Natural killer cell (primary cell): ENCODE results near the gene FBXO47. TPM values are rescaled to one million over a fixed set of nuclear protein-coding genes. Genes with fewer than 3 reads are reported as not detected.
"Not testable (repeated sequence)": the region's sequence is repeated elsewhere in the genome, so short reads cannot be mapped to it uniquely, and the experiment has no call there.

Experiments used
- ATAC-seq, 3 donors: fragments of 150-1000 bp in 2 of 3; fragments of 200-7000 bp in 1 of 3; cut with Tn5 transposase; 1 replicate in 1 of 3; 2 replicates in 2 of 3; pipeline ENCODE4 v1.10.0; 2021; ENCODE audit warnings: mild to moderate bottlenecking in 2 of 3, moderate library complexity in 2 of 3
- DNase-seq, 2 donors: peaks; one replicate each; pipeline versions ENCODE4 v3.0.0 to v3.0.0-alpha.2; 2013 to 2021; ENCODE audit warnings: mixed read lengths in 1 of 2
- H3K27ac ChIP-seq: one replicate; pipeline ENCODE4 v1.5.1; 2013; ENCODE audit warnings: mild to moderate bottlenecking, low read length
- H3K27me3 ChIP-seq: one replicate; pipeline ENCODE4 v1.6.1; 2013; ENCODE audit warnings: low read length; ENCODE audit not compliant: control insufficient read depth, insufficient read depth
- H3K36me3 ChIP-seq: one replicate; pipeline ENCODE4 v1.6.1; 2013; ENCODE audit warnings: low read length; ENCODE audit not compliant: control insufficient read depth, insufficient read depth
- H3K4me1 ChIP-seq: one replicate; pipeline ENCODE4 v1.6.1; 2013; ENCODE audit warnings: low read length; ENCODE audit not compliant: control insufficient read depth, insufficient read depth
- H3K4me3 ChIP-seq: one replicate; pipeline ENCODE4 v1.5.1; 2013; ENCODE audit warnings: low read length
- H3K9me3 ChIP-seq: one replicate; pipeline ENCODE4 v1.6.1; 2013; ENCODE audit warnings: low read length; ENCODE audit not compliant: control insufficient read depth, insufficient read depth
- H3K27ac Mint-ChIP-seq, 2 donors: one replicate each; pipeline ENCODE4 v1.8.0; 2022; ENCODE audit warnings: mild to moderate bottlenecking in 2 of 2, mixed read lengths in 2 of 2, moderate library complexity in 1 of 2
- H3K27me3 Mint-ChIP-seq, 2 donors: one replicate each; pipeline ENCODE4 v1.8.0; 2022; ENCODE audit warnings: low read depth in 2 of 2, mixed read lengths in 2 of 2
- H3K36me3 Mint-ChIP-seq: one replicate; pipeline ENCODE4 v1.8.0; 2022; ENCODE audit warnings: mixed read lengths
- H3K4me1 Mint-ChIP-seq, 2 donors: one replicate each; pipeline ENCODE4 v1.8.0; 2022; ENCODE audit warnings: mixed read lengths in 2 of 2
- H3K4me3 Mint-ChIP-seq: one replicate; pipeline ENCODE4 v1.8.0; 2022; ENCODE audit warnings: mild to moderate bottlenecking, moderate library complexity, mixed read lengths
- H3K9me3 Mint-ChIP-seq, 2 donors: one replicate each; pipeline ENCODE4 v1.8.0; 2022; ENCODE audit warnings: mixed read lengths in 2 of 2
- WGBS: methylation state at CpG from one replicate; pipeline ENCODE4 v1.1.7; 2013; ENCODE audit warnings: missing lambda C conversion rate; ENCODE audit not compliant: insufficient coverage; 5-methylcytosine and 5-hydroxymethylcytosine counted together
- intact Hi-C: fragments of 100-400 bp; cut with micrococcal nuclease; formaldehyde crosslinking; loops from one replicate; pipeline ENCODE4 v1.14.2; 2022
- total RNA-seq, 4 donors: library from RNA; stranded (reverse); fragments of 120-200 nt in 1 of 4; gene quantifications; one replicate each; pipeline versions ENCODE4 v1.2.3 to v1.2.4, GENCODE V29; 2013 to 2022
- TF ChIP-seq, protein P1 (sequence below): fragments of 200-600 bp; IDR thresholded peaks from one replicate; pipeline ENCODE4 v1.8.0; 2022; ENCODE audit warnings: antibody characterized with exemption

The FBXO47 gene
- total RNA-seq, 3 donors from 2014 or later (not counting 1 experiment from before 2014, with no cell fraction given), result not detected

DNA sequence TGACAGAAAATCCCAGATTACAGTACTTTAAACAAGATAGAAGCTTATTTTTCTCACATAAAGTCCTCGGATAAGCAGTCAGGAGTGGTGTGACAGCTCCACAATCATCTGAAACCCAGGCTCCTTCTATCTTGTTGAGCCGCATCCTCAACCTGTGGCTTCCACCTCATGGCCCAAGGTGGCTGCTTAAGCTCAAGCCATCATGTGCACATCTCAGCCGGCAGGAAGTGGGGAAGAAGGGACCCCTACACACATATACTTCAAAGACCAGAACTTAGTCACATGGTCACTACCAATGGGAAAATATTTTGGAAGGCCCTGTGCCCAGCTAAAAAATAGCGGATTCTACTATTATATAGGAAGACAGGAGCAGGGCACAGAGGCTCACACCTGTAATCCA is 11.0 kb upstream of the FBXO47 start:
- Histone ChIP-seq H3K4me3 (no peak overlapping the region), H3K27ac (no peak overlapping the region), H3K36me3 (no peaks in the 10 kb centered on the region), H3K9me3 (no peaks in the 10 kb centered on the region), H3K4me1 (peaks cover 15% of the 10 kb centered on the region), H3K27me3 (no peaks in the 10 kb centered on the region)
- ATAC-seq (no peak), DNase-seq (no peak)
- H3K27me3 Mint-ChIP-seq, result no peaks in the 10 kb centered on the region
- no peak overlapping the region for H3K27ac Mint-ChIP-seq
- no peaks in the 10 kb centered on the region for H3K36me3 Mint-ChIP-seq
- H3K9me3 Mint-ChIP-seq, result no peaks in the 10 kb centered on the region
- TF ChIP-seq, protein P1, sequence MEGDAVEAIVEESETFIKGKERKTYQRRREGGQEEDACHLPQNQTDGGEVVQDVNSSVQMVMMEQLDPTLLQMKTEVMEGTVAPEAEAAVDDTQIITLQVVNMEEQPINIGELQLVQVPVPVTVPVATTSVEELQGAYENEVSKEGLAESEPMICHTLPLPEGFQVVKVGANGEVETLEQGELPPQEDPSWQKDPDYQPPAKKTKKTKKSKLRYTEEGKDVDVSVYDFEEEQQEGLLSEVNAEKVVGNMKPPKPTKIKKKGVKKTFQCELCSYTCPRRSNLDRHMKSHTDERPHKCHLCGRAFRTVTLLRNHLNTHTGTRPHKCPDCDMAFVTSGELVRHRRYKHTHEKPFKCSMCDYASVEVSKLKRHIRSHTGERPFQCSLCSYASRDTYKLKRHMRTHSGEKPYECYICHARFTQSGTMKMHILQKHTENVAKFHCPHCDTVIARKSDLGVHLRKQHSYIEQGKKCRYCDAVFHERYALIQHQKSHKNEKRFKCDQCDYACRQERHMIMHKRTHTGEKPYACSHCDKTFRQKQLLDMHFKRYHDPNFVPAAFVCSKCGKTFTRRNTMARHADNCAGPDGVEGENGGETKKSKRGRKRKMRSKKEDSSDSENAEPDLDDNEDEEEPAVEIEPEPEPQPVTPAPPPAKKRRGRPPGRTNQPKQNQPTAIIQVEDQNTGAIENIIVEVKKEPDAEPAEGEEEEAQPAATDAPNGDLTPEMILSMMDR, result no peak
- intact Hi-C loops, result no loop called here
- peaks cover 4 to 9% of the 10 kb centered on the region in 2 donors for H3K4me1 Mint-ChIP-seq
- H3K4me3 Mint-ChIP-seq, result no peak overlapping the region
- WGBS, result 90% methylated on average over 4 of the region's 4 CpGs

DNA sequence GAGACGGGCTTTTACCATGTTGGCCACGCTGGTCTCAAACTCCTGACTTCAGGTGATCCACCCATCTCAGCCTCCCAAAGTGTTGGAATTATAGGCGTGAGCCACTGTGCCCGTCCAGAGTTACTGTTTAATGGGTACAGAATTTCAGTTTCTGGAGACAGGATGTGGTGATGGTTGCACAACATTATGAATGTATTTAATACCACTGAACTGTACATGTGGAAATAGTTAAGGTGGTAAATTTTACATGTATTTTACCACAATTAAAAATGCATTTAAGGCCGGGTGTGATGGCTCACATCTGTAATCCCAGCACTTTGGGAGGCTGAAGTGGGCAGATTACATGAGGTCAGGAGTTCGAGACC is 9.0 kb upstream of the FBXO47 start:
- peak; percentile 22 to 29 for DNase-seq
- H3K27ac Mint-ChIP-seq, result peak overlapping the region; percentile 82 to 84

DNA sequence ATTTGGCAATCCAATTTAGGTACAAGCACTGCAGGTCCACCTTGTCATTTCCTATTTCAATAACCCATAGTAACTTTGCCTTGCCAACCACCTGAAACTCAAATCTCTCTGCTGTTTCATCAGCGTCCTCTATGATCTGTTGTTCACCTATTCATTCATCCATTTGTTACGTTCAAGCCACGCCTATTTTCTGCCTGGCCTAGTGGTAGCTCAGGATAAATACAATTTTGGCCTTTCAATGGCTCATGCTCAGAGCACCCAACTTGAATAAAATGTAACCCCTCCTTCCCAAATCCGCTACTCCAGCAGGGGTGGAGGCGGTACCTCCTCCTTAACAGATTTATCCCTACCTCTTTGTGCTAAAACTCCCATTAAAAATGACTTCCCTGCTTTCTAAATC is 3.6 kb upstream of the FBXO47 start:
- no peaks in the 10 kb centered on the region for H3K9me3 Mint-ChIP-seq
- no peak overlapping the region for H3K27ac Mint-ChIP-seq
- no peaks in the 10 kb centered on the region for H3K36me3 Mint-ChIP-seq
- Histone ChIP-seq H3K27me3 (no peaks in the 10 kb centered on the region), H3K4me1 (peaks cover 14% of the 10 kb centered on the region), H3K27ac (no peak overlapping the region), H3K36me3 (no peaks in the 10 kb centered on the region), H3K9me3 (no peaks in the 10 kb centered on the region), H3K4me3 (no peak overlapping the region)
- peaks cover 7 to 13% of the 10 kb centered on the region in 2 donors for H3K4me1 Mint-ChIP-seq
- 93% methylated on average over 5 of the region's 5 CpGs for WGBS
- H3K4me3 Mint-ChIP-seq, result no peak overlapping the region
- TF ChIP-seq, protein P1, result no peak
- no peaks in the 10 kb centered on the region for H3K27me3 Mint-ChIP-seq
- intact Hi-C loops, result no loop called here
- no peak for ATAC-seq
- DNase-seq, result no peak

More for the DNA sequence above, 9.0 kb upstream of the FBXO47 start:
- H3K36me3 ChIP-seq, H3K9me3 ChIP-seq, H3K36me3 Mint-ChIP-seq, H3K9me3 Mint-ChIP-seq, H3K27ac ChIP-seq, H3K27me3 Mint-ChIP-seq, H3K4me3 ChIP-seq, H3K4me1 Mint-ChIP-seq, H3K27me3 ChIP-seq: not testable (repeated sequence)
- 27% methylated on average over 4 of the region's 6 CpGs for WGBS
- peak overlapping the region; percentile 56 for H3K4me3 Mint-ChIP-seq
- peak; percentile 75 to 87 (median 87) for ATAC-seq
- intact Hi-C loops, result loop anchor here (1.0 kb wide), 1 partner anchor 9 kb away; the partner anchor contains the start of gene FBXO47
- peaks cover 15% of the 10 kb centered on the region for H3K4me1 ChIP-seq

DNA sequence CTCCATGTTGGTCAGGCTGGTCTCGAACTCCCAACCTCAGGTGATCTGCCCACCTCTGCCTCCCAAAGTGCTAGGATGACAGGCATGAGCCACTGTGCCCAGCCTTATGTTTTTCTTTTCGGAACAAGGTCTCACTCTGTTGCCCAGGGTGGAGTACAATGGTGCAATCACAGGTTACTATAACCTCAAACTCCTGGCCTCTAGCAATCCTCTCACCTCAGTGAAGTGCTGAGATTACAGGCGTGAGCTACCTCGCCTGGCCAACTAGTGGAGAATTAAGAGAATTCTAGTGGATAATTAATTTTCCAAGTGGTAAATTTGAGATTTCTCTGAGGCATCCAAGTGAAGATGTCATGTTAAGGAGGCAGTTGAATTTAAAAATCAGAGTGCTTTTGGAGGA is 2.9 kb upstream of the FBXO47 start:
- Mint-ChIP-seq H3K36me3 (no peaks in the 10 kb centered on the region), H3K27ac (no peak overlapping the region), H3K4me3 (no peak overlapping the region), H3K9me3 (no peaks in the 10 kb centered on the region), H3K4me1 (peaks cover 7 to 9% of the 10 kb centered on the region in 2 donors), H3K27me3 (no peaks in the 10 kb centered on the region)
- Histone ChIP-seq H3K9me3 (no peaks in the 10 kb centered on the region), H3K4me3 (no peak overlapping the region), H3K4me1 (peaks cover 12% of the 10 kb centered on the region), H3K27ac (no peak overlapping the region), H3K36me3 (no peaks in the 10 kb centered on the region), H3K27me3 (no peaks in the 10 kb centered on the region)
- DNase-seq (no peak), ATAC-seq (no peak)
- intact Hi-C loops, result no loop called here
- TF ChIP-seq, protein P1, result no peak
- 85% methylated on average over 4 of the region's 4 CpGs for WGBS
